Right lobe of liver (tissue), 6 donors: ENCODE measurements around the gene SPATA25. TPM values are rescaled to one million over a fixed set of nuclear protein-coding genes. Genes with fewer than 3 reads are reported as not detected.

Experiments
- ATAC-seq, 4 donors: fragments of 200-7000 bp; cut with Tn5 transposase; one replicate each; pipeline ENCODE4 v1.9.1; 2020; ENCODE audit warnings: mild to moderate bottlenecking in 4 of 4, moderate library complexity in 4 of 4
- DNase-seq, 3 donors: peaks; one replicate each; pipeline ENCODE4 v3.0.0-alpha.2; 2020
- H3K27ac ChIP-seq, 3 donors: fragments of 200-600 bp; one replicate each; pipeline ENCODE4 v1.8.0; 2022
- H3K27me3 ChIP-seq, 2 donors: fragments of 200-600 bp; one replicate each; pipeline ENCODE4 v1.8.0; 2022
- H3K36me3 ChIP-seq, 4 donors: fragments of 200-600 bp; sonication (generic) in 1 of 4; one replicate each; pipeline versions ENCODE4 v1.5.1 to v1.8.0; 2017 to 2022; ENCODE audit warnings: control low read depth in 1 of 4
- H3K4me1 ChIP-seq, 4 donors: fragments of 200-600 bp; sonication (generic) in 1 of 4; one replicate each; pipeline versions ENCODE4 v1.5.1 to v1.8.0; 2017 to 2022; ENCODE audit warnings: control low read depth in 1 of 4
- H3K4me3 ChIP-seq, 3 donors: fragments of 200-600 bp; one replicate each; pipeline ENCODE4 v1.8.0; 2022
- H3K9me3 ChIP-seq, 4 donors: fragments of 200-600 bp; sonication (generic) in 1 of 4; one replicate each; pipeline versions ENCODE4 v1.5.1 to v1.8.0; 2017 to 2022; ENCODE audit warnings: control low read depth in 1 of 4
- CTCF ChIP-seq, 4 donors: fragments of 200-600 bp in 3 of 4; fragments of 450-650 bp in 1 of 4; IDR thresholded peaks; one replicate each; pipeline versions ENCODE4 v1.5.1 to v1.8.0; 2016 to 2022; ENCODE audit warnings: antibody characterized with exemption in 4 of 4, mild to moderate bottlenecking in 2 of 4
- POLR2A ChIP-seq: fragments of 450-650 bp; IDR thresholded peaks from one replicate; pipeline ENCODE4 v1.6.1; 2017; ENCODE audit warnings: antibody characterized with exemption, mild to moderate bottlenecking
- WGBS: methylation state at CpG from one replicate; pipeline ENCODE4 v1.1.6; 2018; ENCODE audit warnings: low coverage, low lambda C conversion rate; ENCODE audit not compliant: insufficient coverage; ENCODE audit errors: missing lambda C conversion rate; 5-methylcytosine and 5-hydroxymethylcytosine counted together
- intact Hi-C, 2 donors: fragments of 100-400 bp; cut with DNase I; formaldehyde crosslinking; loops; one replicate each; pipeline versions ENCODE4 v1.11.2 to v1.14.1; 2022
- long read RNA-seq: library from polyadenylated mRNA; unstranded; transcript quantifications from one replicate; pipeline ENCODE4 v2.0.0, GENCODE V29; 2019
- total RNA-seq, 6 experiments: library from RNA; depleted of rRNA in 2 of 6; stranded (reverse); fragments of >200 nt in 2 of 6; fragmentation: NEBNext Ultra II Directional in 3 of 6; extraction: Animal tissue kit (Norgen Biotek cat#: 25700) in 3 of 6; gene quantifications; one replicate each; pipeline versions ENCODE4 v1.1.0 to v1.2.4, GENCODE V29; 2016 to 2023
- donor health status: DM: no; HTN: yes; CAD: no.
- donor health status: DM: no; HTN: no; CAD: no.
- donor health status: DM: no; HTN: no; CAD: no.
- donor health status: DM: no; HTN: yes; CAD: no.
- donor health status: DM: no; HTN: yes; CAD: no.

The SPATA25 gene
- 1 to 10 TPM in 5 of 6 experiments, under 1 TPM in 1; 0.50 to 3.2 (median 2.0) TPM for total RNA-seq
- long read RNA-seq, result 0 reads

- TF ChIP-seq POLR2A (no peak), CTCF (IDR thresholded peaks at IDR 0.05) (no peak)
- H3K36me3 ChIP-seq, result peaks cover 0 to 14% (median 0%) of the 10 kb centered on the region in 4 donors
- intact Hi-C loops, result loop anchor here in 1 of 2 donors (10.0 kb wide), 1 partner anchor 77 kb away; no protein-coding TSS in a partner anchor
- DNase-seq (no peak), ATAC-seq (no peak)
- no peak within 1 kb of the TSS for H3K27ac ChIP-seq
- peaks cover 0 to 27% (median 6%) of the 10 kb centered on the region in 4 donors for H3K4me1 ChIP-seq
- no peak within 1 kb of the TSS for H3K4me3 ChIP-seq
- no peaks in the 10 kb centered on the region for H3K27me3 ChIP-seq
- no peaks in the 10 kb centered on the region for H3K9me3 ChIP-seq
- WGBS, result 89% methylated on average over 2 of the region's 8 CpGs
These were observed at the start of gene SPATA25 for GRCh38 chr20:45887346-45887715. Gene SPATA25, minus strand, starts transcription at chr20:45887622. Its CDS starts 32 bp downstream, at chr20:45887590.

- no peaks in the 10 kb centered on the region for H3K27me3 ChIP-seq
- intact Hi-C loops, result no loop called here
- DNase-seq (no peak), ATAC-seq (peak in 3 of 4 donors; percentile 12 to 28 (median 21))
- peaks cover 0 to 31% (median 2%) of the 10 kb centered on the region in 4 donors for H3K36me3 ChIP-seq
- H3K9me3 ChIP-seq, result no peaks in the 10 kb centered on the region
- H3K4me1 ChIP-seq, result peaks cover 0 to 19% (median 9%) of the 10 kb centered on the region in 4 donors
- H3K4me3 ChIP-seq, result peak overlapping the region; percentile 89 to 100 (median 100)
- WGBS, result 1% methylated on average over 21 of the region's 21 CpGs
- peak overlapping the region; percentile 74 to 84 (median 78) for H3K27ac ChIP-seq
- TF ChIP-seq POLR2A (no peak), CTCF (IDR thresholded peaks at IDR 0.05) (no peak)
These were observed 48.1 kb upstream of the SPATA25 start for GRCh38 chr20:45935416-45936046.

- TF ChIP-seq POLR2A (peak; percentile 99), CTCF (IDR thresholded peaks at IDR 0.05) (no peak)
- peaks cover 0 to 23% (median 2%) of the 10 kb centered on the region in 4 donors for H3K36me3 ChIP-seq
- intact Hi-C loops, result no loop called here
- DNase-seq (peak; percentile 99), ATAC-seq (peak; percentile 85 to 94 (median 89))
- no peaks in the 10 kb centered on the region for H3K9me3 ChIP-seq
- H3K4me1 ChIP-seq, result peaks cover 0 to 19% (median 9%) of the 10 kb centered on the region in 4 donors
- WGBS, result 0% methylated on average over 12 of the region's 102 CpGs
- H3K27ac ChIP-seq, result peak within 1 kb of the TSS; percentile 96 to 100 (median 100)
- H3K27me3 ChIP-seq, result no peaks in the 10 kb centered on the region
- peak within 1 kb of the TSS; percentile 89 to 100 (median 100) for H3K4me3 ChIP-seq
These were observed 47.4 kb upstream of the SPATA25 start, which contains the start of gene PCIF1 for GRCh38 chr20:45934586-45935415. Gene PCIF1, plus strand, starts transcription at chr20:45934683. Its CDS starts 4,317 bp downstream, at chr20:45939000.

- no peaks in the 10 kb centered on the region for H3K9me3 ChIP-seq
- H3K4me1 ChIP-seq, result peaks cover 0 to 19% (median 9%) of the 10 kb centered on the region in 4 donors
- DNase-seq (peak; percentile 71 to 79 (median 76)), ATAC-seq (peak; percentile 13 to 39 (median 18))
- TF ChIP-seq CTCF (IDR thresholded peaks at IDR 0.05) (no peak), POLR2A (no peak)
- intact Hi-C loops, result no loop called here
- 0% methylated on average over 22 of the region's 34 CpGs for WGBS
- H3K36me3 ChIP-seq, result peaks cover 0 to 16% (median 0%) of the 10 kb centered on the region in 4 donors
- H3K27me3 ChIP-seq, result no peaks in the 10 kb centered on the region
- H3K27ac ChIP-seq, result peak overlapping the region; percentile 96 to 100 (median 100)
- H3K4me3 ChIP-seq, result peak overlapping the region; percentile 89 to 100 (median 100)
These were observed 46.7 kb upstream of the SPATA25 start for GRCh38 chr20:45934046-45934585.
